K562 (cell line): ENCODE data around the gene RAD51D. TPM values are rescaled to one million over a fixed set of nuclear protein-coding genes. Genes with fewer than 3 reads are reported as not detected.
A peak's percentile ranks its signal among the peaks of the same experiment; 100 is the strongest.

Experiments used
- ARID2 ChIP-seq: fragments of 450-650 bp; IDR thresholded peaks from 2 replicates; pipeline ENCODE4 v1.6.1; 2017; ENCODE audit warnings: antibody characterized with exemption, mild to moderate bottlenecking
- ASH1L ChIP-seq: fragments of 450-650 bp; IDR thresholded peaks from 2 replicates; pipeline ENCODE4 v1.6.1; 2018; ENCODE audit warnings: borderline replicate concordance, mild to moderate bottlenecking, low read depth; ENCODE audit not compliant: partially characterized antibody
- BCOR ChIP-seq: fragments of 450-650 bp; IDR thresholded peaks from 2 replicates; pipeline ENCODE4 v1.6.1; 2016
- FOXP1 ChIP-seq: sonication (generic); formaldehyde crosslinking; IDR thresholded peaks from 2 replicates; pipeline ENCODE4 v1.8.0; 2022; ENCODE audit warnings: mild to moderate bottlenecking, missing genetic modification reagents
- HLTF ChIP-seq: fragments of 450-650 bp; IDR thresholded peaks from 2 replicates; pipeline ENCODE4 v1.6.1; 2016
- MAFG ChIP-seq: fragments of 450-650 bp; conservative IDR thresholded peaks from 2 replicates; pipeline ENCODE4 v1.6.1; 2016; ENCODE audit warnings: missing genetic modification characterization, missing compliant biosample characterization
- MTF1 ChIP-seq: fragments of 250-450 bp; sonication (Bioruptor Pico); IDR thresholded peaks from 2 replicates; pipeline ENCODE4 v1.9.0; 2021; ENCODE audit warnings: moderate library complexity, mild to moderate bottlenecking, inconsistent platforms, borderline replicate concordance
- NELFE ChIP-seq: IDR thresholded peaks from 2 replicates; pipeline ENCODE4 v1.6.1; 2011; ENCODE audit warnings: mild to moderate bottlenecking; ENCODE audit not compliant: insufficient read depth, insufficient read length
- NFYB ChIP-seq: IDR thresholded peaks from 2 replicates; pipeline ENCODE4 v1.6.1; 2011; ENCODE audit warnings: mild to moderate bottlenecking, moderate library complexity; ENCODE audit not compliant: insufficient read length; ENCODE audit errors: extremely low read depth
- PREB ChIP-seq: sonication (generic); formaldehyde crosslinking; IDR thresholded peaks from 2 replicates; pipeline ENCODE4 v1.8.1; 2023; ENCODE audit warnings: mild to moderate bottlenecking, missing genetic modification reagents
- STAT5A ChIP-seq: IDR thresholded peaks from 2 replicates; pipeline ENCODE4 v1.6.1; 2012; ENCODE audit warnings: low read length, inconsistent platforms, borderline replicate concordance
- STAT5B ChIP-seq: fragments of 250-450 bp; sonication (Bioruptor Pico); IDR thresholded peaks from 2 replicates; pipeline ENCODE4 v1.8.0; 2021; ENCODE audit warnings: mild to moderate bottlenecking, inconsistent platforms
- ZNF140 ChIP-seq: fragments of 250-450 bp; sonication (Bioruptor Pico); IDR thresholded peaks from 2 replicates; pipeline ENCODE4 v1.8.0; 2021; ENCODE audit warnings: moderate library complexity, mild to moderate bottlenecking, inconsistent platforms
- polyA plus RNA-seq, 8 experiments: library from polyadenylated mRNA; depleted of rRNA in 4 of 8; stranded (reverse) in 5 of 8; unstranded in 3 of 8; fragments of >200 nt; fragmentation: Nextera tagmentation in 2 of 8; fragmentation: Illumina TruSeq in 1 of 8; extraction: Ambion mirVana in 2 of 8; extraction: Trizol in 1 of 8; gene quantifications; 2 replicates each; pipeline versions ENCODE4 v1.2.1 to v1.2.3, GENCODE V29; 2011 to 2014; ENCODE audit warnings: inconsistent platforms in 1 of 8, missing spikeins in 1 of 8
- total RNA-seq, 7 experiments: library from RNA; depleted of rRNA in 6 of 7; stranded (reverse); fragments of >200 nt in 6 of 7; fragmentation: Illumina TruSeq in 2 of 7; extraction: Trizol in 2 of 7; gene quantifications; 2 replicates each; pipeline versions ENCODE4 v1.2.1 to v1.2.3, GENCODE V29; 2011 to 2021; ENCODE audit warnings: low replicate concordance in 1 of 7

RAD51D gene
- total and polyA plus RNA-seq, 9 of the 15 experiments (the other 6 are each of a cell fraction or from before 2014, with no cell fraction given) = 2.2 to 16.9 (median 8.7) TPM

DNA sequence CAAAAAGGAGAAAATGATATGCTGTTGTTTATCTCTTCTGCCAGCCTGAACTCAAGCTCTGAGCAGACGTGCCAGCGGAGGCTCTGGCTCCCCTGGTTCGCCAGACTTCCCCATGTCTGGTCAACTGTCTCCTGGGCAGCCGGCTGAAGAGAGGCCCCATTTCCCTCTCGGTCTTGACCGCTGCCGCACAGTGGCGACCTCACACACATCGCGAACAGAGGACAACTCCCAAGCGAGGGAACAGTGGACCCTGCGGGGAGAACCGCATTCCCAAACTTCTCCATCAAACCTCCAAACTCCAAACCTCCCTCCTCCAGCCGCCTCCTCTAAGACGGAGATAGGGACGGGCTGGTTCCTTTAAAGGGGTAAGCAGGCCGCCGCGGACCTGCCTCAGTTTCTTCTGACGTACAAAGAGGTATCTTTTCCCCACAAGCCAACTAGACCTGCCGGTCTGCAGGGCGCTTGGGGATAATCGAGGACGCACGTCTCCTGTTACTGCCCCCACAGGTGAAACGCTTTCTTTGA, 31.2 kb downstream of the RAD51D start (continued):
- no peak for TF ChIP-seq NFYB
- TF ChIP-seq HLTF = no peak
- TF ChIP-seq ZNF140 (CRISPR knock-in tag) = no peak
- TF ChIP-seq FOXP1 (CRISPR knock-in tag) = no peak
- TF ChIP-seq ARID2 = no peak
- TF ChIP-seq ASH1L = no peak
- TF ChIP-seq STAT5A = no peak
- no peak for TF ChIP-seq PREB (CRISPR knock-in tag)
- no peak for TF ChIP-seq MAFG (tag)
- no peak for TF ChIP-seq MTF1 (CRISPR knock-in tag)
- peak; percentile 67; the same call in 1 of the 2 replicates for TF ChIP-seq BCOR
- TF ChIP-seq STAT5B (CRISPR knock-in tag) = no peak
- no peak for TF ChIP-seq NELFE
- TF ChIP-seq, all 486 proteins: peak for 32
